Spleen (tissue), 11 donors: ENCODE data around the gene LRIT2. TPM values are rescaled to one million over a fixed set of nuclear protein-coding genes. Genes with fewer than 3 reads are reported as not detected.

ENCODE experiments used
- DNase-seq: peaks from one replicate; pipeline ENCODE4 v3.0.0-alpha.2; 2020
- H3K27ac ChIP-seq, 8 donors: fragments of 200-600 bp; sonication (generic) in 7 of 8; 1 replicate in 4 of 8; 2 replicates in 4 of 8; pipeline versions ENCODE4 v1.5.0 to v1.8.0; 2016 to 2021; ENCODE audit warnings: inconsistent platforms in 4 of 8, mild to moderate bottlenecking in 4 of 8, moderate library complexity in 1 of 8
- H3K27me3 ChIP-seq, 7 donors: fragments of 200-600 bp; sonication (generic) in 6 of 7; replicated peaks in 1 of 7; 1 replicate in 4 of 7; 2 replicates in 3 of 7; pipeline versions ENCODE4 v1.5.0 to v1.8.0; 2016 to 2021; ENCODE audit warnings: inconsistent platforms in 3 of 7, mild to moderate bottlenecking in 1 of 7
- H3K36me3 ChIP-seq, 6 donors: fragments of 200-600 bp; sonication (generic) in 5 of 6; 1 replicate in 4 of 6; 2 replicates in 2 of 6; pipeline versions ENCODE4 v1.5.0 to v1.8.0; 2016 to 2021; ENCODE audit warnings: inconsistent platforms in 2 of 6
- H3K4me1 ChIP-seq, 6 donors: fragments of 200-600 bp; sonication (generic) in 5 of 6; 1 replicate in 3 of 6; 2 replicates in 3 of 6; pipeline versions ENCODE4 v1.5.0 to v1.8.0; 2016 to 2021; ENCODE audit warnings: inconsistent platforms in 3 of 6
- H3K4me3 ChIP-seq, 8 donors: fragments of 200-600 bp; sonication (generic) in 7 of 8; 1 replicate in 4 of 8; 2 replicates in 4 of 8; pipeline versions ENCODE4 v1.5.0 to v1.8.0; 2016 to 2021; ENCODE audit warnings: inconsistent platforms in 4 of 8, mild to moderate bottlenecking in 4 of 8, moderate library complexity in 2 of 8
- H3K9me3 ChIP-seq, 8 donors: fragments of 200-600 bp; sonication (generic) in 7 of 8; 1 replicate in 4 of 8; 2 replicates in 4 of 8; pipeline versions ENCODE4 v1.5.0 to v1.8.0; 2016 to 2021; ENCODE audit warnings: inconsistent platforms in 4 of 8
- CTCF ChIP-seq, 11 experiments: fragments of 200-600 bp in 7 of 11; fragments of 450-650 bp in 4 of 11; sonication (generic) in 4 of 11; IDR thresholded peaks in 8 of 11; conservative IDR thresholded peaks in 3 of 11; 1 replicate in 7 of 11; 2 replicates in 4 of 11; pipeline versions ENCODE4 v1.4.0 to v1.8.0; 2016 to 2021; ENCODE audit warnings: antibody characterized with exemption in 11 of 11, inconsistent platforms in 4 of 11, mild to moderate bottlenecking in 1 of 11
- POLR2A ChIP-seq, 3 donors: fragments of 450-650 bp; IDR thresholded peaks; one replicate each; pipeline ENCODE4 v1.5.1; 2017; ENCODE audit warnings: antibody characterized with exemption in 3 of 3, mild to moderate bottlenecking in 1 of 3
- POLR2AphosphoS5 ChIP-seq, 3 donors: sonication (generic); formaldehyde crosslinking; IDR thresholded peaks; one replicate each; pipeline ENCODE4 v1.5.1; 2017; ENCODE audit warnings: antibody characterized with exemption in 3 of 3
- WGBS, 5 donors: extraction: QIAGEN DNeasy Blood & Tissue Kit in 3 of 5; methylation state at CpG; one replicate each; pipeline versions ENCODE4 v1.1.5 to v1.1.7; 2013 to 2018; 5-methylcytosine and 5-hydroxymethylcytosine counted together
- intact Hi-C: fragments of 100-400 bp; cut with DNase I; formaldehyde crosslinking; loops from one replicate; pipeline ENCODE4 v1.15.0; 2023; ENCODE audit warnings: low total_unique reads
- polyA plus RNA-seq, 3 donors: library from polyadenylated mRNA; stranded (reverse); fragments of 200-250 nt; gene quantifications; one replicate each; pipeline ENCODE4 v1.2.1, GENCODE V29; 2013
- total RNA-seq, 7 donors: library from RNA; depleted of rRNA in 3 of 7; stranded (reverse); fragments of >200 nt in 3 of 7; fragmentation: NEBNext Ultra II Directional in 4 of 7; extraction: Animal tissue kit (Norgen Biotek cat#: 25700) in 4 of 7; gene quantifications; one replicate each; pipeline versions ENCODE4 v1.1.0 to v1.2.1, GENCODE V29; 2016 to 2021
- donor health status: healthy with polysubstance abuse.
- donor health status: DM: no; HTN: no; CAD: no; lungs with moderate emphysema.
- donor health status: DM: no; HTN: no; CAD: no.
- donor health status: Bipolar disorder and iron deficiency.
- donor health status: healthy.
- donor health status: DM: no; HTN: no; CAD: no.
- donor health status: DM: yes; HTN: yes; CAD: no.

Gene LRIT2
- total and polyA plus RNA-seq, 10 donors: not detected

- Histone ChIP-seq H3K27ac (no peak overlapping the region), H3K4me1 (no peaks in the 10 kb centered on the region), H3K9me3 (no peaks in the 10 kb centered on the region), H3K4me3 (no peak overlapping the region), H3K36me3 (no peaks in the 10 kb centered on the region), H3K27me3 (peaks cover 0 to 28% (median 5%) of the 10 kb centered on the region in 7 donors)
- 81 to 100% (median 84%) methylated on average over 3 to 10 of the region's 10 CpGs for WGBS, 5 donors
- no peak for DNase-seq
- intact Hi-C loops: no loop called here
- TF ChIP-seq POLR2A (IDR thresholded peaks at IDR 0.05): no peak
- no peak for TF ChIP-seq POLR2AphosphoS5 (IDR thresholded peaks at IDR 0.05)
- no peak for TF ChIP-seq CTCF (IDR thresholded peaks at IDR 0.05 in 8 of 11, conservative IDR thresholded peaks at IDR 0.05 in 3 of 11)
Observed at GRCh38 chr10:84232376-84232775, 7.0 kb upstream of the LRIT2 start.

GRCh38 chr10:84230359-84230758 lies 5.0 kb upstream of the LRIT2 start:
- intact Hi-C loops: no loop called here
- Histone ChIP-seq H3K36me3 (no peaks in the 10 kb centered on the region), H3K4me3 (no peak overlapping the region), H3K4me1 (no peaks in the 10 kb centered on the region), H3K9me3 (no peaks in the 10 kb centered on the region), H3K27me3 (peaks cover 0 to 27% (median 0%) of the 10 kb centered on the region in 7 donors), H3K27ac (no peak overlapping the region)
- 67 to 97% (median 96%) methylated on average over 1 of the region's 1 CpG for WGBS, 5 donors
- DNase-seq: no peak
- no peak for TF ChIP-seq POLR2AphosphoS5 (IDR thresholded peaks at IDR 0.05)

GRCh38 chr10:84227810-84228209 lies 2.5 kb upstream of the LRIT2 start:
- WGBS, 5 donors: 65 to 82% (median 71%) methylated on average over 4 of the region's 4 CpGs
- Histone ChIP-seq H3K4me3 (no peak overlapping the region), H3K4me1 (no peaks in the 10 kb centered on the region), H3K9me3 (no peaks in the 10 kb centered on the region), H3K27ac (no peak overlapping the region), H3K27me3 (peaks cover 0 to 26% (median 6%) of the 10 kb centered on the region in 7 donors), H3K36me3 (no peaks in the 10 kb centered on the region)
- intact Hi-C loops: no loop called here
- DNase-seq: no peak
- no peak for TF ChIP-seq POLR2AphosphoS5 (IDR thresholded peaks at IDR 0.05)
- no peak for TF ChIP-seq POLR2A (IDR thresholded peaks at IDR 0.05)
- TF ChIP-seq CTCF (IDR thresholded peaks at IDR 0.05 in 8 of 11, conservative IDR thresholded peaks at IDR 0.05 in 3 of 11): no peak

- no peaks in the 10 kb centered on the region for H3K4me1 ChIP-seq
- intact Hi-C loops: no loop called here
- 70 to 88% (median 79%) methylated on average over 3 of the region's 3 CpGs for WGBS, 5 donors
- no peak overlapping the region for H3K4me3 ChIP-seq
- peaks cover 0 to 29% (median 6%) of the 10 kb centered on the region in 7 donors for H3K27me3 ChIP-seq
- no peak for TF ChIP-seq POLR2A (IDR thresholded peaks at IDR 0.05)
- no peak for TF ChIP-seq POLR2AphosphoS5 (IDR thresholded peaks at IDR 0.05)
- no peak for TF ChIP-seq CTCF (IDR thresholded peaks at IDR 0.05 in 8 of 11, conservative IDR thresholded peaks at IDR 0.05 in 3 of 11)
- H3K9me3 ChIP-seq: no peaks in the 10 kb centered on the region
- no peak overlapping the region for H3K27ac ChIP-seq
- DNase-seq: no peak
- H3K36me3 ChIP-seq: no peaks in the 10 kb centered on the region
Observed at GRCh38 chr10:84226616-84227015, 1.3 kb upstream of the LRIT2 start.
